Measurements from ENCODE around the gene WASF2.

GRCh38 chr1:27536767-27537166 is 46.8 kb upstream of the WASF2 start:
- TF ChIP-seq CTCF (IDR thresholded peaks at IDR 0.05) (no peak), POLR2A (IDR thresholded peaks at IDR 0.05) (no peak)

Measured in breast epithelium (tissue), 3 donors.